ENCODE measurements around the gene SCAPER. TPM values are rescaled to one million over a fixed set of nuclear protein-coding genes. Genes with fewer than 3 reads are reported as not detected.
"Not testable (repeated sequence)": the region's sequence is repeated elsewhere in the genome, so short reads cannot be mapped to it uniquely, and the experiment has no call there.

The SCAPER gene
- total RNA-seq, 1 donor from 2014 or later: 29.2 TPM

- DNase-seq: no peak
These were observed 8.6 kb upstream of the SCAPER start for GRCh38 chr15:76913737-76914136.

DNA sequence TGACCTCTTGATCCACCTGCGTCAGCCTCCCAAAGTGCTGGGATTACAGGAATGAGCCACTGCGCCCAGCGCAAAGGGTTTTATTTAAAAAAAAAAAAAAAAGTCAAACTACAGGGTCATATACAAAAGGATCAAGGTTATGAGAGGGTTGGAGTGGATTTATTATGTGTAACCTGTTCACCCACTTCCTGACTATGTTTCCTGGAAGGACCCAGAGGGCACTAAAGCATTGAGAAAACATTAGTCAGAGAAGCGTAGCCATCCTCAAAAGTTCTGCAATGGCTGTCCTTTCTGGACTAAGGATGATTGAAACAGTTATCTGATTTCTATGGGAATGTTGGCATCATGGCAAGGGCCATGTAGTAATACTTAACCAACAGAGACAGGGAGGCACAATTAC is 7.3 kb upstream of the SCAPER start:
- DNase-seq: no peak

- no peak for DNase-seq
These were observed 715 bp upstream of the SCAPER start for GRCh38 chr15:76905855-76906254.

- peak; percentile 3 for DNase-seq
These were observed 603 bp downstream of the SCAPER start for GRCh38 chr15:76904461-76905012.

DNA sequence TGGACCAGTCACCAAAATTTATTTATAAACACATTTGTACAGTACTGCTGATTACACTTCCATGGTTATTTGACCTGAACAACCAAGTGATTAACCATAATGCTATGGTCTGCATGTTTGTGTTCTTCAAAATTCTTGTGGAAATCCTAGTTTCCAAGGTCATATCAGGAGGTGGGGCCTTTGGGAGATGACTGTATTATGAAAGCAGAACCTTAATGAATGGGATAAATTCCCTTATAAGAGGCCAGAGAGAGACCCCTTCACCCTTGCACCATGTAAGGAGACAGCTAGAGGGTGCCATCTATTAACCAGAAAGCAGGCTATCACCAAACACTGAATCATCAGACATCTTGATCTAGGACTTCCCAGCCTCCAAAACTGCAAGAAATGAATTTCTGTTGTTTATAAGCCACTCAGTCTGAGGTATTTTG is 1.9 kb downstream of the SCAPER start:
- no peak for DNase-seq

GRCh38 chr15:76901965-76902364 is 3.2 kb downstream of the SCAPER start:
- no peak for DNase-seq

DNA sequence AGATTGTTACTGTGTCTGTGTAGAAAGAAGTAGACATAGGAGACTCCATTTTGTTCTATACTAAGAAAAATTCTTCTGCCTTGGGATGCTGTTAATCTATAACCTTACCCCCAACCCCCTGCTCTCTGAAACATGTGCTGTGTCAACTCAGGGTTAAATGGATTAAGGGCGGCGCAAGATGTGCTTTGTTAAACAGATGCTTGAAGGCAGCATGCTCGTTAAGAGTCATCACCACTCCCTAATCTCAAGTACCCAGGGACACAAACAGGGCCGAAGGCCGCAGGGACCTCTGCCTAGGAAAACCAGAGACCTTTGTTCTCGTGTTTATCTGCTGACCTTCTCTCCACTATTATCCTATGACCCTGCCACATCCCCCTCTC is 5.2 kb downstream of the SCAPER start:
- DNase-seq: not testable (repeated sequence)

GRCh38 chr15:76899176-76899930 is 5.8 kb downstream of the SCAPER start:
- not testable (repeated sequence) for DNase-seq

DNA sequence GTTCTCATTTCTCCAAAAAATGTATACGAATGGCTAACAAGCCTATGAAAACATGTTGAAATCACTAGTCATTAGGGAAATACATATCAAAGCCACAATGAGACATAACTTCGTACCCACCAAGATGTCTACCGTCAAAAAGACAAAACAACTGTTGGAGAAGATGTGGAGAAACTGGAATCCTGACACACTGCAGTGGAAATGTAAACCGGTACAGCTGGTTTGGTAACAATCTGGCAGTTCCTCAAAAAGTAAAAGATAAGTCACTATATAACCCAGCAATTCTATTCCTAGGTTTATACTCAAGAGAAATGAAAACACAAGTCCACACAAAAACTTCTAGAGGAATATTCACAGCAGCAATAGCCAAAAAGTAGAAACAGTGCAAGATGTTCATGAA is 7.0 kb downstream of the SCAPER start:
- DNase-seq: no peak

DNA sequence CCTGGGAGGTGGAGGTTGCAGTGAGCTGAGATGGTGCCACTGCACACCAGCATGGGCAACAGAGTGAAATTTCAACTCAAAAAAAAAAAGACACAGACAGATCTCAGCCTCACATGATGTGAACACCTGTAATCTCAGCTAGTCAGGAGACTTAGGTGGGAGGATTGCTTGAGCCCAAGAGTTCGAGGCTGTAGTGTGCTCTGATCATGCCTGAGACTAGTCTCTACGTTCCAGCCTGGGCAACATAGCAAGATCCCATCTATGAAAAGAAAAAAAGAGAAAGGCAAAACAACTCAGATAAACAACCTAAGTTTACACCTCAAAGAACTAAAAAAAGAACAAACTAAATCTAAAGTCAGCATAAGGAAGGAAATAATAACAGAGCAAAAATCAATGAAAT is 11.0 kb downstream of the SCAPER start:
- no peak for DNase-seq

GRCh38 chr15:76892836-76893235 is 12.3 kb downstream of the SCAPER start:
- not testable (repeated sequence) for DNase-seq

GRCh38 chr15:76887280-76888141 is 17.6 kb downstream of the SCAPER start:
- DNase-seq: not testable (repeated sequence)

GRCh38 chr15:76885212-76885611 is 19.9 kb downstream of the SCAPER start:
- no peak for DNase-seq

DNA sequence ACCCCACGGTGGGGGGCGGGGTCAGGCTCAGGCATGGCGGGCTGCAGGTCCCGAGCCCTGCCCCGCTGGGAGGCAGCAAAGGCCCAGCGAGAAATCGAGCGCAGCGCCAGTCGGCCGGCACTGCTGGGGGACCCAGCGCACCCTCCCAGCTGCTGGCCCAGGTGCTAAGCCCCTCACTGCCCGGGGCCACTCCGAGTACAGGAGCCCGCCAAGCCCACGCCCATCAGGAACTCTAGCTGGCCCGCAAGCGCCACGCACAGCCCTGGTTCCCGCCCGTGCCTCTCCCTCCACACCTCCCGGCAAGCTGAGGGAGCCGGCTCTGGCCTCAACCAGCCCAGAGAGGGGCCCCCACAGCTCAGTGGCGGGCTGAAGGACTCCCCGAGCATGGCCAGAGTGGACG is 29.2 kb downstream of the SCAPER start:
- no peak for DNase-seq

- DNase-seq: not testable (repeated sequence)
These were observed 32.1 kb downstream of the SCAPER start for GRCh38 chr15:76873066-76873465.

DNA sequence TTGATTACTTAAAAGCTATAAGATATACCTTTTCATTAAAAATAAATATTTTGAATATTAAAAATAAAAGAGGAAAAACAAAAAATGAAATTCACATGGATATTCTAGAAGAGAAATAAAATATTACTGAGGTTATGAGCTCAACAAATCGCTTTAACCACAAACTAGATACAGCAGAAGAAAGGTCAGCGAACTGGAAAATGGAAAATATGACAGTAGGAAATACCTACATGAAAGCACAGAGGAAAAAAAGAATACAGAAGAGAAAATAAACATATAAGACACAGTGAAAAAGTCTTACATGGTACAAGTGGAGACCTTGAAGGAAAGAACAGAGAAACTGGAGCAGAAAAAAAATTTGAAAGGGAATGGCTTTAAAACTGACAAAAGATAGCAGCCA is 33.2 kb downstream of the SCAPER start:
- DNase-seq: no peak

- DNase-seq: no peak
These were observed 36.4 kb downstream of the SCAPER start for GRCh38 chr15:76868740-76869139.

DNA sequence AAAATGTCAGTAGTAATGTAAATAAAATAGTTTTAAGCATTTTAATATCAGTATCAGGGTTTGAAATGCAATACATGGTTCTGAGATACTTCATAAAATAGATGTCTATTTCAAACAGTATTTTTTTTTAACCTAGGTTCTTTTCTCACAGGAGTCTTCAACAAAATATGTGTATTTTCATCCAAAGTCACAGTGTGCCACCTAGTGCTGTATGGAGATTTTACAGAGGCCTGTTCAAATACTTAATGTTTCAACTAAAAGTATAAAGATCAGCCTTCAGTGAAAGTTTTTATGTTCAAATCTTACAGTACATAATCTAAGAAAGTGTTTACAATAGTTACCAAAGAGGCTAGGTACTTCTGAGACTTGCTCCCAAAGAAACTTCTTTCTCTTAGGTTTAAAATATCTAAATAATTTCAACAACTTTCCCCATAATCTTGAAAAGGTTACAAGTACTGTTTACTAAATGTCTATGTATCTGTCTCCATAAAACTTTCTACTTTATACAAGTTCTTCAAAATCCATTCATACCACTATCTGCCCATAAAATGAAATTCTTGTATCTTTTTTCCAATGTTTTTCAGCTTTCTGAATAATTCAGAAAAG is 38.3 kb downstream of the SCAPER start:
- DNase-seq: no peak

DNA sequence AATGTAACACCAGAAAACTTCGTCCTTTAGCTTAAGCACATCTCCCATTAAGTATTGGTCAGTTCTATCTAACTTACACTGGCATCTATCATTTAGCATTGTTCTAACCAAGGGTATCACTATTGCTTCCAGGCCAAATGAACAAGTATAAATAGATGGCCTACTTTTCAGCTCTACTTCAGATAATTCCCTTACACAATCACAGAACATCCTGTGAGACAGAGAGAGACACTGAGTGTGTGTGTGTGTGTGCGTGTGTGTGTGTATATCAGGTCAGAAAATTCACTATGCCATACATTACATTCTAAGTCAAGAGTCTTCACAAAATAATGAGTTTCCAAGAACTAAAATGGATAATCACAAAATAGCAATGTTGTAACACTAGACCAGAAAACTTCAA is 39.1 kb downstream of the SCAPER start:
- no peak for DNase-seq

GRCh38 chr15:76865548-76865991 is 39.6 kb downstream of the SCAPER start:
- no peak for DNase-seq

- no peak for DNase-seq
These were observed 40.6 kb downstream of the SCAPER start for GRCh38 chr15:76864586-76864985.

- DNase-seq: no peak
These were observed 41.4 kb downstream of the SCAPER start for GRCh38 chr15:76863693-76864092.

GRCh38 chr15:76863123-76863522 is 42.0 kb downstream of the SCAPER start:
- DNase-seq: no peak

All from skin of body (tissue), 2 donors.